Measurements from ENCODE around the gene LIMA1. TPM values are rescaled to one million over a fixed set of nuclear protein-coding genes. Genes with fewer than 3 reads are reported as not detected.
A peak's percentile ranks its signal among the peaks of the same experiment; 100 is the strongest.
"Not testable (repeated sequence)": the region's sequence is repeated elsewhere in the genome, so short reads cannot be mapped to it uniquely, and the experiment has no call there.

LIMA1 gene
- total RNA-seq, 1 donor, result 377 TPM

DNA sequence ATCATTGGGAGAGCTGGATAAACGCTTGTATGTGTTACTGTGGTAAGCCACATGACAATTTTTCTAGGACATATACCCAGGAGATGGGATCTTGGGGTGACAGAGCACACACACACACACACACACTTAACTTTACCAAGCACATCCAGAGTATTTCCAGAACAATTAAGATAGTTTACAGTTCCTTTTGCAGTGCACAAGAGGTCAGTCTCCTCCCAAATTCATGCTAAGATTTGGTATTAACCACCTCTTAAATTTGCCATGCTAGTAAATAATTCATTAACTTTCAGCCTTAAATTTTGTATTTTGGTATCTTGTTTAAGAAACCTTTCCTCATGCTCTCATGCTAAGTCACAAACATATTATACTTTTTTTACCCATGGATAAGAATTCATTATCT is 33.9 kb upstream of the LIMA1 start:
- no peak overlapping the region for H3K4me3 ChIP-seq (ENCODE audit: low read depth, low read length)
- TF ChIP-seq, protein P1, sequence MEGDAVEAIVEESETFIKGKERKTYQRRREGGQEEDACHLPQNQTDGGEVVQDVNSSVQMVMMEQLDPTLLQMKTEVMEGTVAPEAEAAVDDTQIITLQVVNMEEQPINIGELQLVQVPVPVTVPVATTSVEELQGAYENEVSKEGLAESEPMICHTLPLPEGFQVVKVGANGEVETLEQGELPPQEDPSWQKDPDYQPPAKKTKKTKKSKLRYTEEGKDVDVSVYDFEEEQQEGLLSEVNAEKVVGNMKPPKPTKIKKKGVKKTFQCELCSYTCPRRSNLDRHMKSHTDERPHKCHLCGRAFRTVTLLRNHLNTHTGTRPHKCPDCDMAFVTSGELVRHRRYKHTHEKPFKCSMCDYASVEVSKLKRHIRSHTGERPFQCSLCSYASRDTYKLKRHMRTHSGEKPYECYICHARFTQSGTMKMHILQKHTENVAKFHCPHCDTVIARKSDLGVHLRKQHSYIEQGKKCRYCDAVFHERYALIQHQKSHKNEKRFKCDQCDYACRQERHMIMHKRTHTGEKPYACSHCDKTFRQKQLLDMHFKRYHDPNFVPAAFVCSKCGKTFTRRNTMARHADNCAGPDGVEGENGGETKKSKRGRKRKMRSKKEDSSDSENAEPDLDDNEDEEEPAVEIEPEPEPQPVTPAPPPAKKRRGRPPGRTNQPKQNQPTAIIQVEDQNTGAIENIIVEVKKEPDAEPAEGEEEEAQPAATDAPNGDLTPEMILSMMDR (IDR thresholded peaks at IDR 0.05; ENCODE audit: insufficient read depth, low read depth, low read length), result peak; percentile 8
- DNase-seq (ENCODE audit: low read depth), result no peak

DNA sequence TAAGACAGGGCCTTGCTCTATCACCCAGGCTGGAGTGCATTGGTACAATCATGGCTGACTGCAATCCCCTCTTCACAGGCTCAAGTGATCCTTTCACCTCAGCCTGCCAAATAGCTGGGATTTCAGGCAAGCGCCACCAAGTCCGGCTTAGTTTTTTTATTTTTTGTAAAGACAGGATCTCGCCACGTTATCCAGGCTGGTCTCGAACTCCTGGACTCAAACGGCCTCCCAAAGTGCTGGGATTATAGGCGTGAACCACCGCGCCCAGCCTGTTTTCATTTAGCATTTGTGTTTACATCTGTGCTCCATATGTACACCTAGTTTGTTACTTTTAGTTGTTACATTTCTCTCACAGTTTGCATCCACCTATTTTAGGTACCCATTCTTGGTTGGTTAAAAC is 32.5 kb upstream of the LIMA1 start:
- DNase-seq (ENCODE audit: low read depth), result no peak
- TF ChIP-seq, protein P1 (IDR thresholded peaks at IDR 0.05; ENCODE audit: insufficient read depth, low read depth, low read length), result no peak
- no peak overlapping the region for H3K4me3 ChIP-seq (ENCODE audit: low read depth, low read length)

DNA sequence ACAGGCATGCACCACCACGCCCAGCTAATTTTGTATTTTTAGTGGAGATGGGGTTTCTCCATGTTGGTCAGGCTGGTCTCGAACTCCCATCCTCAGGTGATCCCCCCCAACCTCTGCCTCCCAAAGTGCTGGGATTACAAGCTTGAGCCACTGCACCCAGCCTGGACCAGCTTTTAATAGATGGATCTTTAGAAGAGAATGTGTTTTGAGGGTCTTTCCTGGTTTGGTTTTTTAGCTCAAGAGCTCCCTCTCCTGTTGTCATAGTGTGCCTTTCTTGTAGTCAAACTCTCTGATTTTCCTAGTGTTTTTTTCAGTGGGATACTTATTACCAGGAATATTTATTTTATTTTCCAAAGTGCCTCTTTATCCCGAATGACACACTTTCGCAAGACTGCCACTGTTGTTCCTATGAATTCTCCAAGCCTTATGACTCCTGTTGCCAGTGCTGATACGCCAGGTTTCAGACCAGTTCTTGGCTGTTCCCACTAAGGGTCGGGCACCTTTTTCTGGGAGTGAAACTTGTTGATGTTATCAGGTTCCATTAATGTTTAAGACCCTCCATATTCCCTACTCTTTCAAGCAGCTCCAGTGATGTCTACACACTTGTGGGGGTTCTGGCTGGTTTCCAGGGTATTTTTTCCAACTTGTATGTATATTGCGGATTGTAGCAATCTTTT is 31.5 kb upstream of the LIMA1 start:
- peak; percentile 78 for DNase-seq (ENCODE audit: low read depth)
- H3K4me3 ChIP-seq (ENCODE audit: low read depth, low read length), result no peak overlapping the region
- TF ChIP-seq, protein P1 (IDR thresholded peaks at IDR 0.05; ENCODE audit: insufficient read depth, low read depth, low read length), result peak; percentile 69

DNA sequence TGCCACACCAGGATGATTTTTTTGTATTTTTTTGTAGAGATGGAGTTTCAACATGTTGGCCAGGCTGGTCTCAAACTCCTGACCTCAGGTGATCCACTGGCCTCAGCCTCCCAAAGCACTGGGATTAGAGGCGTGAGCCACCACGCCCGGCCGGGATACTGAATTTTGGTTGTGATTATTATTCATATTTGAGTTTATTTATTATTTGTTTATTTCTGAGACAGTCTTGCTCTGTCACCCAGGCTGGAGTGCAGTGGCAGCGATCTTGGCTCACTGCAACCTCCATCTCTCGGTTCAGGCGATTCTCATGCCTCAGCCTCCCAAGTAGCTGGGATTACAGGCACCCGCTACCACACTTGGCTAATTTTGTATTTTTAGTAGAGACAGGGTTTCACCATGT is 30.7 kb upstream of the LIMA1 start:
- not testable (repeated sequence) for DNase-seq (ENCODE audit: low read depth)

DNA sequence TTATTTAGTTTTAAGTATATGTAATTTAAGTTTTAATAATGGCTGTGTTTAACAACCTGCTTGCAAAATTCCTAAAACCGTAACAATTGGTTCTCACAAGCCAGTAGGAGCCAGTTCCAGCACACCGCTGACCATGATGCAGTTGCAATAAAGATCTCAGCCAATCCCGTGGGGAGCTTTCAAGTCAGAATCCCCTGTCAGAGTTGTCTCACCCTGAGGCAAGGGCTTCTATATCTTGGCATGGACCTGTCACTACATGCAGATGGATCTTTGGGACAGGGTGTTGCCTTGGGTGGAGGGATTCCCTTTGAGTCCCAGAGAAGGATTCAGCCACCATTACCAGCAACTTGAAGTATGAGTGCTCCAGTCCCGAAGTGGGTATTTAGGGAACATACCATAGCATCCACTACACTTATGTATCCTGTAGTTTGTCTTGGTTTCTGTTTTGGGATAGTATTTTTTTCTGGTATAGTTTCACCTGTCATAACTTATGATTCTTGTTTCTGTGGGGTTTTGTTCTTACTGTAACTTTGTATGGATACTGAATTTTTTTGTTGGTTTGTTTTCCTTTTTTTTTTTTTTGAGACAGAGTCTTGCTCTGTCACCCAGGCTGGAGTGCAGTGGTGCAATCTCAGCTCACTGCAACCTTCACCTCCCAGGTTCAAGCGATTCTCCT is 30.1 kb upstream of the LIMA1 start:
- no peak for DNase-seq (ENCODE audit: low read depth)
- TF ChIP-seq, protein P1 (IDR thresholded peaks at IDR 0.05; ENCODE audit: insufficient read depth, low read depth, low read length), result no peak
- H3K4me3 ChIP-seq (ENCODE audit: low read depth, low read length), result no peak overlapping the region

More for the DNA sequence above, 30.7 kb upstream of the LIMA1 start:
- not testable (repeated sequence) for H3K4me3 ChIP-seq (ENCODE audit: low read depth, low read length)

DNA sequence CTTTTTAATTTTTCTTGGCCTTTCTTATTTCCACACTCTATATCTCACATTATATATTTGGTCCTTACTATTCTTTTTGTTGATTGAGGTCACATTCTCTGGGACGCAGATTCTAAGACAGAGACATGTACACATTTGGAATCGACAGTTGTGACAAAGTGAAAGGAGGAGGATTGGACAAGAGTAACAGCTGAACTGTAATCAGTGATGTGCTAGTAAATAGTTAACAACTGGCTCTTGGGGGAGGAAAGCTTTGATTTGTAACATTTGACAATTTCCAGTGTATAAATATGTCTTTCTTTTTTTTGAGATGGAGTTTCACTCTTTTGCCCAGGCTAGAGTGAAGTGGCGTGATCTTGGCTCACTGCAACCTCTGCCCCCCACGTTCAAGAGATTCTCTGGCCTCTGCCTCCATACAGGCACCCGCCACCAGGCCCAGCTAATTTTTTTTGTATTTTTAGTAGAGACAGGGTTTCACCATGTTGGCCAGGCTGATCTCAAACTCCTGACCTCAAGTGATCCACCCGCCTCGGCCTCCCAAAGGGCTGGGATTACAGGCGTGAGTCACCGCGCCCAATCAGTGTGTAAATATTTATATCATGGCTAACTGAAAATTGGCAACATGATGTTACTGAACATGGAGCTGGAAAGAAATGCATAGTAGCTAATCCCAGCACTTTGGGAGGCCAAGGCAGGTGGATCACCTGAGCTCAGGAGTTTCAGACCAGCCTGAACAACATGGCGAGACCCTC is 28.7 kb upstream of the LIMA1 start:
- peak; percentile 79 for DNase-seq (ENCODE audit: low read depth)
- not testable (repeated sequence) for H3K4me3 ChIP-seq (ENCODE audit: low read depth, low read length)

DNA sequence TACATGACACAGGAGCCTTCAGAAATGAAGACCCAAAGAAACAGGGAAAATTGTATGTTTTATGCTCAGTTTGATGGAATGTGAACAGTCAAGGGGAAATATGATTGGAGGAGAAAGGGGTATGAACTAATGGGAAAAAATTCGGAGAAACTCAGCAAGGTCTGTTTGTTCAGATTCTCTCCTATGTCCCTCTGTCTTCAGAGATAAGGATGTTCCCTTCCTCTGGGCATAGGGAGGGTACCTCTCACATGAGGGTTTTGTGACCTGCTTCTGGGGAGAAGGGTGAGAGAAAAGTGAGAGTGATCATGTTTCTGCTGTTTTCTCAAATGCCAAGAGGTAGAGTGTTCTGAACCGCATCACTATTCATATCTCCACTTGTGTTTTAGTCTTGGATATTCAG is 26.6 kb upstream of the LIMA1 start:
- no peak overlapping the region for H3K4me3 ChIP-seq (ENCODE audit: low read depth, low read length)
- TF ChIP-seq, protein P1 (IDR thresholded peaks at IDR 0.05; ENCODE audit: insufficient read depth, low read depth, low read length), result no peak
- no peak for DNase-seq (ENCODE audit: low read depth)

Data from fibroblast of villous mesenchyme (primary cell).